CD8-positive, alpha-beta memory T cell (primary cell): ENCODE data around the gene MOCS3. TPM values are rescaled to one million over a fixed set of nuclear protein-coding genes. Genes with fewer than 3 reads are reported as not detected.
A peak's percentile ranks its signal among the peaks of the same experiment; 100 is the strongest.

Source experiments
- CTCF ChIA-PET: fragments of 350-600 bp; sonication (Branson Sonifier 250); formaldehyde crosslinking; loops from one replicate; lab custom pipeline; 2021; ENCODE audit warnings: antibody characterized with exemption; lab: Charles Lee
- POLR2A ChIA-PET: fragments of 350-600 bp; sonication (Branson Sonifier 250); formaldehyde crosslinking; loops from one replicate; lab custom pipeline; 2021; ENCODE audit warnings: antibody characterized with exemption; lab: Charles Lee
- DNase-seq, 5 donors: peaks; one replicate each; pipeline versions ENCODE4 v3.0.0 to v3.0.0-alpha.2; 2020 to 2022; ENCODE audit warnings: mixed read lengths in 1 of 5
- H3K27ac ChIP-seq: one replicate; pipeline ENCODE4 v1.7.0; 2013; ENCODE audit warnings: low read depth, mild to moderate bottlenecking, low read length, moderate library complexity
- H3K27me3 ChIP-seq: 2 replicates; pipeline ENCODE4 v1.7.0; 2013; ENCODE audit warnings: low read length, mild to moderate bottlenecking; ENCODE audit not compliant: insufficient read depth, poor library complexity, severe bottlenecking
- H3K36me3 ChIP-seq: 2 replicates; pipeline ENCODE4 v1.7.0; 2013; ENCODE audit warnings: mild to moderate bottlenecking, low read length, moderate library complexity; ENCODE audit not compliant: insufficient read depth
- H3K4me1 ChIP-seq: 2 replicates; pipeline ENCODE4 v1.7.0; 2013; ENCODE audit warnings: mild to moderate bottlenecking, low read length, moderate library complexity; ENCODE audit not compliant: insufficient read depth
- H3K4me3 ChIP-seq: 2 replicates; pipeline ENCODE4 v1.7.0; 2013; ENCODE audit warnings: mild to moderate bottlenecking, low read length
- H3K9me3 ChIP-seq: 2 replicates; pipeline ENCODE4 v1.7.0; 2013; ENCODE audit warnings: mild to moderate bottlenecking, low read length
- H3K27ac Mint-ChIP-seq, 8 donors: one replicate each; pipeline ENCODE4 v1.8.0; 2020 to 2021; ENCODE audit warnings: mixed read lengths in 8 of 8, mild to moderate bottlenecking in 6 of 8, inconsistent platforms in 3 of 8, moderate library complexity in 3 of 8
- H3K27me3 Mint-ChIP-seq, 2 donors: one replicate each; pipeline ENCODE4 v1.8.0; 2020 to 2021; ENCODE audit warnings: mixed read lengths in 2 of 2, mild to moderate bottlenecking in 1 of 2, moderate library complexity in 1 of 2
- H3K36me3 Mint-ChIP-seq, 3 donors: one replicate each; pipeline ENCODE4 v1.8.0; 2020 to 2021; ENCODE audit warnings: mixed read lengths in 3 of 3, inconsistent platforms in 1 of 3, mild to moderate bottlenecking in 1 of 3
- H3K4me1 Mint-ChIP-seq, 3 donors: one replicate each; pipeline ENCODE4 v1.8.0; 2020 to 2021; ENCODE audit warnings: mixed read lengths in 3 of 3, inconsistent platforms in 1 of 3, mild to moderate bottlenecking in 1 of 3
- H3K4me3 Mint-ChIP-seq, 7 donors: one replicate each; pipeline ENCODE4 v1.8.0; 2020 to 2021; ENCODE audit warnings: mixed read lengths in 7 of 7, mild to moderate bottlenecking in 6 of 7, moderate library complexity in 4 of 7, inconsistent platforms in 2 of 7
- H3K9me3 Mint-ChIP-seq, 5 donors: one replicate each; pipeline ENCODE4 v1.8.0; 2020 to 2022; ENCODE audit warnings: mixed read lengths in 5 of 5, mild to moderate bottlenecking in 3 of 5, moderate library complexity in 2 of 5, inconsistent platforms in 1 of 5
- polyA plus RNA-seq: library from polyadenylated mRNA; unstranded; fragments of 300-500 nt; fragmentation: Illumina TruSeq; gene quantifications from one replicate; pipeline ENCODE4 v1.2.3, GENCODE V29; 2021
- total RNA-seq, 2 experiments: library from RNA; stranded (reverse); gene quantifications; one replicate each; pipeline ENCODE4 v1.2.3, GENCODE V29; 2021

Gene MOCS3
- total RNA-seq: 1 to 10 TPM; 7.9 to 8.1 TPM
- polyA plus RNA-seq: 3.4 TPM

- Histone ChIP-seq H3K4me3 (peak within 1 kb of the TSS; percentile 91), H3K36me3 (peaks cover 12% of the 10 kb centered on the region), H3K27me3 (no peaks in the 10 kb centered on the region), H3K4me1 (peaks cover 34% of the 10 kb centered on the region), H3K9me3 (no peaks in the 10 kb centered on the region), H3K27ac (peak within 1 kb of the TSS; percentile 97)
- no peaks in the 10 kb centered on the region for H3K9me3 Mint-ChIP-seq
- no peaks in the 10 kb centered on the region for H3K27me3 Mint-ChIP-seq
- H3K4me1 Mint-ChIP-seq: peaks cover 51 to 80% (median 68%) of the 10 kb centered on the region in 3 donors
- peak within 1 kb of the TSS; percentile 95 to 98 (median 98) for H3K4me3 Mint-ChIP-seq
- peak within 1 kb of the TSS; percentile 99 to 100 (median 100) for H3K27ac Mint-ChIP-seq
- H3K36me3 Mint-ChIP-seq: peaks cover 0 to 46% (median 7%) of the 10 kb centered on the region in 3 donors
- ChIA-PET POLR2A (interaction anchor here (0.6 to 3.3 kb wide), 10 partner anchors 21 to 767 kb away, joined by 3 to 87 read pairs (median 4); partner anchors contain the start of genes ADNP, BCAS4 and PARD6B), CTCF (interaction anchor here (0.8 to 4.6 kb wide), 8 partner anchors 9 to 168 kb away, joined by 3 to 51 read pairs (median 8); partner anchors contain the start of genes ADNP and BCAS4)
- DNase-seq: peak; percentile 77 to 92 (median 90)
Measured at GRCh38 chr20:50958615-50959542, at the start of gene MOCS3. Gene MOCS3, plus strand, starts transcription at chr20:50958818. Its CDS starts 25 bp downstream, at chr20:50958843.

GRCh38 chr20:50909413-50909812 is 49.2 kb upstream of the MOCS3 start:
- no peaks in the 10 kb centered on the region for H3K9me3 Mint-ChIP-seq

GRCh38 chr20:50911030-50911429 is 47.6 kb upstream of the MOCS3 start:
- POLR2A ChIA-PET: no interaction called here

More at GRCh38 chr20:50909413-50909812, 49.2 kb upstream of the MOCS3 start:
- Histone ChIP-seq H3K9me3 (no peaks in the 10 kb centered on the region), H3K4me3 (no peak overlapping the region), H3K27me3 (no peaks in the 10 kb centered on the region), H3K4me1 (peaks cover 52% of the 10 kb centered on the region), H3K36me3 (no peaks in the 10 kb centered on the region), H3K27ac (no peak overlapping the region)
- Mint-ChIP-seq H3K36me3 (peaks cover 0 to 33% (median 4%) of the 10 kb centered on the region in 3 donors), H3K4me1 (peaks cover 68 to 86% (median 79%) of the 10 kb centered on the region in 3 donors), H3K27ac (peak overlapping the region in 5 of 8 donors; percentile 3 to 53 (median 32)), H3K4me3 (peak overlapping the region in 1 of 7 donors; percentile 24), H3K27me3 (no peaks in the 10 kb centered on the region)
- no peak for DNase-seq
- CTCF ChIA-PET: interaction anchor here (0.6 to 1.6 kb wide), 4 partner anchors 10 to 20 kb away, joined by 3 to 4 read pairs (median 4); no protein-coding TSS in a partner anchor
- POLR2A ChIA-PET: interaction anchor here (0.6 to 0.9 kb wide), 2 partner anchors 27 to 115 kb away, joined by 3 to 5 read pairs; partner anchors contain the start of gene BCAS4

GRCh38 chr20:50911716-50912115 is 46.9 kb upstream of the MOCS3 start:
- peaks cover 0 to 32% (median 4%) of the 10 kb centered on the region in 3 donors for H3K36me3 Mint-ChIP-seq

More at GRCh38 chr20:50911030-50911429, 47.6 kb upstream of the MOCS3 start:
- H3K9me3 Mint-ChIP-seq: no peaks in the 10 kb centered on the region
- peak overlapping the region in 7 of 8 donors; percentile 19 to 84 (median 66) for H3K27ac Mint-ChIP-seq
- H3K36me3 ChIP-seq: no peaks in the 10 kb centered on the region
- no peaks in the 10 kb centered on the region for H3K9me3 ChIP-seq
- H3K4me3 Mint-ChIP-seq: peak overlapping the region in 6 of 7 donors; percentile 9 to 52 (median 43)
- no peaks in the 10 kb centered on the region for H3K27me3 Mint-ChIP-seq
- DNase-seq: no peak
- peaks cover 49% of the 10 kb centered on the region for H3K4me1 ChIP-seq
- H3K4me1 Mint-ChIP-seq: peaks cover 67 to 86% (median 81%) of the 10 kb centered on the region in 3 donors
- CTCF ChIA-PET: interaction anchor here (0.9 to 2.2 kb wide), 5 partner anchors 10 to 117 kb away, joined by 3 to 7 read pairs (median 4); partner anchors contain the start of gene ADNP
- peaks cover 0 to 34% (median 4%) of the 10 kb centered on the region in 3 donors for H3K36me3 Mint-ChIP-seq
- no peak overlapping the region for H3K27ac ChIP-seq
- no peak overlapping the region for H3K4me3 ChIP-seq
- no peaks in the 10 kb centered on the region for H3K27me3 ChIP-seq

GRCh38 chr20:50913690-50914375 is 44.8 kb upstream of the MOCS3 start:
- H3K4me3 ChIP-seq: no peak overlapping the region
- no peak overlapping the region for H3K27ac ChIP-seq
- peaks cover 70% of the 10 kb centered on the region for H3K4me1 ChIP-seq
- peaks cover 0 to 37% (median 4%) of the 10 kb centered on the region in 3 donors for H3K36me3 Mint-ChIP-seq
- ChIA-PET POLR2A (no interaction called here), CTCF (interaction anchor here (1.6 to 5.2 kb wide), 2 partner anchors 15 to 17 kb away, joined by 4 to 32 read pairs; partner anchors contain the start of gene ADNP)
- peaks cover 81 to 93% (median 93%) of the 10 kb centered on the region in 3 donors for H3K4me1 Mint-ChIP-seq
- no peaks in the 10 kb centered on the region for H3K27me3 Mint-ChIP-seq
- H3K27ac Mint-ChIP-seq: peak overlapping the region in 7 of 8 donors; percentile 29 to 83 (median 64)
- H3K4me3 Mint-ChIP-seq: peak overlapping the region in 4 of 7 donors; percentile 15 to 51 (median 46)
- DNase-seq: no peak
- no peaks in the 10 kb centered on the region for H3K9me3 Mint-ChIP-seq
- no peaks in the 10 kb centered on the region for H3K9me3 ChIP-seq
- H3K36me3 ChIP-seq: no peaks in the 10 kb centered on the region
- no peaks in the 10 kb centered on the region for H3K27me3 ChIP-seq

More at GRCh38 chr20:50911716-50912115, 46.9 kb upstream of the MOCS3 start:
- Histone ChIP-seq H3K27ac (no peak overlapping the region), H3K9me3 (no peaks in the 10 kb centered on the region), H3K36me3 (no peaks in the 10 kb centered on the region), H3K4me1 (peaks cover 49% of the 10 kb centered on the region), H3K4me3 (no peak overlapping the region), H3K27me3 (no peaks in the 10 kb centered on the region)
- Mint-ChIP-seq H3K27me3 (no peaks in the 10 kb centered on the region), H3K4me3 (peak overlapping the region in 3 of 7 donors; percentile 28 to 53 (median 47)), H3K9me3 (no peaks in the 10 kb centered on the region), H3K27ac (peak overlapping the region in 6 of 8 donors; percentile 19 to 85 (median 76)), H3K4me1 (peaks cover 70 to 88% (median 86%) of the 10 kb centered on the region in 3 donors)
- CTCF ChIA-PET: interaction anchor here (0.9 to 2.2 kb wide), 4 partner anchors 11 to 117 kb away, joined by 3 to 7 read pairs (median 4); no protein-coding TSS in a partner anchor
- DNase-seq: no peak
- POLR2A ChIA-PET: interaction anchor here (1.2 kb wide), 1 partner anchor 14 kb away, joined by 4 read pairs; no protein-coding TSS in a partner anchor

GRCh38 chr20:50915424-50915823 is 43.2 kb upstream of the MOCS3 start:
- CTCF ChIA-PET: interaction anchor here (1.3 to 5.2 kb wide), 4 partner anchors 8 to 121 kb away, joined by 3 to 32 read pairs (median 10); partner anchors contain the start of genes ADNP and BCAS4
- peak overlapping the region in 7 of 8 donors; percentile 19 to 80 (median 41) for H3K27ac Mint-ChIP-seq

More at GRCh38 chr20:50915424-50915823, 43.2 kb upstream of the MOCS3 start:
- Histone ChIP-seq H3K27ac (no peak overlapping the region), H3K4me3 (no peak overlapping the region), H3K9me3 (no peaks in the 10 kb centered on the region), H3K27me3 (no peaks in the 10 kb centered on the region), H3K36me3 (no peaks in the 10 kb centered on the region), H3K4me1 (peaks cover 70% of the 10 kb centered on the region)
- Mint-ChIP-seq H3K36me3 (peaks cover 0 to 41% (median 7%) of the 10 kb centered on the region in 3 donors), H3K27me3 (no peaks in the 10 kb centered on the region), H3K9me3 (no peaks in the 10 kb centered on the region), H3K4me1 (peaks cover 80 to 94% (median 92%) of the 10 kb centered on the region in 3 donors), H3K4me3 (peak overlapping the region in 2 of 7 donors; percentile 31 to 35)
- no peak for DNase-seq
- POLR2A ChIA-PET: interaction anchor here (0.6 to 0.9 kb wide), 2 partner anchors 16 to 30 kb away, joined by 3 read pairs; partner anchors contain the start of gene ADNP
